ENCODE measurements around the gene ARID1A. TPM values are rescaled to one million over a fixed set of nuclear protein-coding genes. Genes with fewer than 3 reads are reported as not detected.

Gene ARID1A
- total RNA-seq, 2 donors from 2014 or later, result 32.7 to 48.8 TPM

DNA sequence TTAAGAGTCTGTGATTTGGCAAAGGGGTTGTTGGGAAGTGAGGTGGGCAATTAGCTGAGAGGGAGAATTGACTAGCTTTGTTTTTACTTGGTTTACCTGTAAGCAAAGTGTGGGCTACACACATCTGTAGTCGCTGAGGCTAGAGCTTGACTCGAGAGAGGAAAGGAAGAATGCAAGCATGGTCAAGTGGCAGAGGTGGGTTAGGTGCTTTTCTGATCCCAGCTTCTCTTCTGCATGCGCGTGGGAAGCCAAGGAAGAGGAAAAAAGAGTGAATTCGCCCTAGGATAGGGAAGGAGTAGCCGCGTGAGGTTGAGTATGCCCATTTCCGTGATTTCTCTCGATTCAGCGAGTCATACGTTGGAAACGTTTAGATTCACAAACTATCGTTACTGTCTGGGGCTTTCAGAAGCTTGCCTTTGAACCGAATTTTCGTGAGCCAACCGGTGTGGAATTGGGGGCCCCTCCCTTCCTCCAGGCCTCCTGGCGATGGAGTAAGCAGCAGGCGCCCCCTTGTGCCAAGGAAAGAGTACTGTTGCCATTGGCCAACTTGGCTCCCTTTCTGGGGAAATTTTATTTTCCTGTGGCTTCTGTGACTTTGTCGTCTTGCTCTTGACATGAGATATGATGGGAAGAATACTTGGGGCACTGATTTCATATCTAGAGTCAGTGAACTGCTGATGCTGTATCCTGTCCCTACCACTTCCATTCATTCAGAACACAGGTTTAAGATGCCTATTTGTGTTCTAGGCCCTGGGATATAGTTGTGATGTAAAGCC lies 93.2 kb downstream of the ARID1A start:
- peaks cover 1% of the 10 kb centered on the region for H3K36me3 ChIP-seq
- no peaks in the 10 kb centered on the region for H3K9me3 ChIP-seq
- peak overlapping the region; percentile 99 to 100 for H3K27ac ChIP-seq
- TF ChIP-seq, protein P1, sequence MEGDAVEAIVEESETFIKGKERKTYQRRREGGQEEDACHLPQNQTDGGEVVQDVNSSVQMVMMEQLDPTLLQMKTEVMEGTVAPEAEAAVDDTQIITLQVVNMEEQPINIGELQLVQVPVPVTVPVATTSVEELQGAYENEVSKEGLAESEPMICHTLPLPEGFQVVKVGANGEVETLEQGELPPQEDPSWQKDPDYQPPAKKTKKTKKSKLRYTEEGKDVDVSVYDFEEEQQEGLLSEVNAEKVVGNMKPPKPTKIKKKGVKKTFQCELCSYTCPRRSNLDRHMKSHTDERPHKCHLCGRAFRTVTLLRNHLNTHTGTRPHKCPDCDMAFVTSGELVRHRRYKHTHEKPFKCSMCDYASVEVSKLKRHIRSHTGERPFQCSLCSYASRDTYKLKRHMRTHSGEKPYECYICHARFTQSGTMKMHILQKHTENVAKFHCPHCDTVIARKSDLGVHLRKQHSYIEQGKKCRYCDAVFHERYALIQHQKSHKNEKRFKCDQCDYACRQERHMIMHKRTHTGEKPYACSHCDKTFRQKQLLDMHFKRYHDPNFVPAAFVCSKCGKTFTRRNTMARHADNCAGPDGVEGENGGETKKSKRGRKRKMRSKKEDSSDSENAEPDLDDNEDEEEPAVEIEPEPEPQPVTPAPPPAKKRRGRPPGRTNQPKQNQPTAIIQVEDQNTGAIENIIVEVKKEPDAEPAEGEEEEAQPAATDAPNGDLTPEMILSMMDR (IDR thresholded peaks at IDR 0.05), result peak; percentile 77 to 98
- H3K4me3 ChIP-seq, result peak overlapping the region; percentile 56 to 68
- peak; percentile 90 for DNase-seq (ENCODE audit: low spot score)
- peaks cover 0 to 58% of the 10 kb centered on the region in 2 donors for H3K4me1 ChIP-seq
- no peaks in the 10 kb centered on the region for H3K27me3 ChIP-seq

DNA sequence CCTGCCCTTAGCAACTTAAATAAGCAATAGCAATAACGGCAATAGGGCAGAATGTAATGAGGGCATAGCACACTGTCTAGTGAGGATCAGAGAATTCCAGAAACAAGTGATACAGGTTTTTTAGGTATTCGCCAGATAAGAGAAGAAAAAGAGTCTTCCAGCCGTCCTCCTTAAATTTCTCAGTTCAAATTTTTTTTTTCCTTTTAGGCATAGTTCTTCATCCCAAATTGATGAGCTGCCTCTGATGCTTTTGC lies 93.7 kb downstream of the ARID1A start:
- Histone ChIP-seq H3K9me3 (no peaks in the 10 kb centered on the region), H3K27me3 (no peaks in the 10 kb centered on the region), H3K4me1 (peaks cover 0 to 53% of the 10 kb centered on the region in 2 donors), H3K36me3 (peaks cover 6% of the 10 kb centered on the region), H3K27ac (no peak overlapping the region), H3K4me3 (no peak overlapping the region)
- TF ChIP-seq, protein P1 (IDR thresholded peaks at IDR 0.05), result no peak
- no peak for DNase-seq (ENCODE audit: low spot score)

DNA sequence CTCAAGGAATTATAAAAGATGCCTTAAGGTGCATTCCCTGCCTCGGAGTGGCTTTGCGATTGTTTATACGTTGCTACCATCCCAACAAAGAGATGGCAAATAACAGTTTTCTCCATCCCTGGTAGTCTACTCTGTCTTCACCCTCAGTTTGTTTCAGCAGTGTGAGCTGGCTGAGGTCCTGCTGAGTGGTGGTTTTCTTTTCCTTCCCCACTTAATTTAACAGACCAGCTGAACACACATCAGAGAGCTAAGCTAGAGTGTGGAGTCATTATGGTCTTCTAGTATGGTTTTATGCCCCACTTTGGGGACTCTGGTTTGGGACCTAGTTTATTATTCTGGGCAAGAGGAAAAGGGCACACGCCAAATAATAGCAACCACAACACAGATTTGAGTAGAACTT lies 94.1 kb downstream of the ARID1A start:
- Histone ChIP-seq H3K27ac (no peak overlapping the region), H3K4me3 (no peak overlapping the region), H3K36me3 (peaks cover 10% of the 10 kb centered on the region), H3K27me3 (no peaks in the 10 kb centered on the region), H3K9me3 (no peaks in the 10 kb centered on the region), H3K4me1 (peaks cover 0 to 49% of the 10 kb centered on the region in 2 donors)
- TF ChIP-seq, protein P1 (IDR thresholded peaks at IDR 0.05), result no peak
- DNase-seq (ENCODE audit: low spot score), result no peak

DNA sequence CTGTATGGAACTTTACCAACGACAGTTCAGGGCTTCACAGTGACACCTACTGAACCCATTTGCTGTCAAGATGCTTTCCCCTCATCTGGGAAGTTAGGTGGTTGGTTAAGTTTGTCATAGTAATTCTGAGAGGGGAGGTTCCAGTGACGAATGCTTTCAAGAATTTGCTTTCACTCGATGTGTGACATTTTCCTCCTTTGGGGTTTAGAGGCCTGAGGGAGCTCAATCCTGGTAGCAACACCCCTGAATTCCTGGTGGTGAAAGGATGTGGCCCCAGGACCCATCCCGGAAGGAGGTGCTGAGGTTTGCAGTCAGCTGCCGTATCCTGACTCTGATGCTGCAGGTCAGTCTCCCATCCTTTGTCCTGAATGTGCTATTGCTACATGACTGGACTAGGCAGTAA lies 94.7 kb downstream of the ARID1A start:
- Histone ChIP-seq H3K4me1 (peaks cover 0 to 43% of the 10 kb centered on the region in 2 donors), H3K4me3 (no peak overlapping the region), H3K27ac (peak overlapping the region in 1 of 2 donors; percentile 5), H3K9me3 (no peaks in the 10 kb centered on the region), H3K36me3 (peaks cover 14% of the 10 kb centered on the region), H3K27me3 (no peaks in the 10 kb centered on the region)
- TF ChIP-seq, protein P1 (IDR thresholded peaks at IDR 0.05), result no peak
- no peak for DNase-seq (ENCODE audit: low spot score)

DNA sequence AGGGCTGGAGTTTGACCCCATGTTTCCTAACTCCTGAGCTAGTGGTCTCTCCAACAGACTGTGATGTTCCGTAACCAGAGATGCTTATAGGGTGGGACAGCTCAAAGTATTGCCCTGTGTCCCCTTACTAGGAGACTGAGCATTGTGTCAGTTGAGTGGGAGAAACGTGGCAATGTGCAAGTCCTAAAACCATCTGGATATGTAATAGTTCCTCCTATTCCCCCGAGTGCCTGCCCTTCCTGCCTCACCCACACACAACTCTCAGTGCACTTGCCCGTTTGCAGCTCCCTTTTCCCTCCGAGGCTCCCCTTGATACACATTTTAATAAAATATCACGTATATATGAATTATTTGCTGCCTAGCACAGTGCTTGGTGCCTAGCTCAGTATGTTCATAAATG lies 95.3 kb downstream of the ARID1A start:
- Histone ChIP-seq H3K4me3 (no peak overlapping the region), H3K4me1 (peaks cover 0 to 37% of the 10 kb centered on the region in 2 donors), H3K27me3 (no peaks in the 10 kb centered on the region), H3K36me3 (peaks cover 14% of the 10 kb centered on the region), H3K27ac (peak overlapping the region in 1 of 2 donors; percentile 5), H3K9me3 (no peaks in the 10 kb centered on the region)
- DNase-seq (ENCODE audit: low spot score), result no peak
- TF ChIP-seq, protein P1 (IDR thresholded peaks at IDR 0.05), result no peak

- Histone ChIP-seq H3K27me3 (no peaks in the 10 kb centered on the region), H3K4me1 (peaks cover 0 to 35% of the 10 kb centered on the region in 2 donors), H3K27ac (peak overlapping the region in 1 of 2 donors; percentile 26), H3K9me3 (no peaks in the 10 kb centered on the region), H3K36me3 (peaks cover 14% of the 10 kb centered on the region), H3K4me3 (no peak overlapping the region)
- TF ChIP-seq, protein P1 (IDR thresholded peaks at IDR 0.05), result no peak
- no peak for DNase-seq (ENCODE audit: low spot score)
These were observed 95.8 kb downstream of the ARID1A start for GRCh38 chr1:26791626-26792025.

Data from right atrium auricular region (tissue), 2 donors.